ENCODE results near the gene TXNDC12. TPM values are rescaled to one million over a fixed set of nuclear protein-coding genes. Genes with fewer than 3 reads are reported as not detected.
"Not testable (repeated sequence)": the region's sequence is repeated elsewhere in the genome, so short reads cannot be mapped to it uniquely, and the experiment has no call there.

TXNDC12 gene
- total RNA-seq, 1 donor from 2014 or later = 35.8 TPM

DNA sequence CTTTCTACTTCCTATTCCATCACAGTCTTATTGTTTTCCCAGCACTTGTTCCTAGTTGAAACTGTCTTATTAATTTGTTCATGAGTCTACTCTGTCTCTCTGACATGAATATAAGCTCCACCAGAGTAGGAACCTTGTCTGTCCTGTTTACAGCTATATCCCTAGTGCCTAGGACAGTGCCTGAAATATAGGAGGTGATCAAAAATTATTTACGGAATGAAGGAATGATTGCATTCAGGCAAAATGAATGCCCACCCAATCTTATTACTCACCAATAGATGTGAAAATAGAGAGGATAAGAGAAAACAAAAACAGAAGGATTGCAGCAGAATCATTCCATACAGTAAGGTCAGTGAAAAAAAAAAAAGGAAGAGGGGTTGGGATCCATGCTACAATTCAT is 1.1 kb downstream of the TXNDC12 start:
- DNase-seq (ENCODE audit: extremely low read depth, low read depth, low spot score) = no peak

DNA sequence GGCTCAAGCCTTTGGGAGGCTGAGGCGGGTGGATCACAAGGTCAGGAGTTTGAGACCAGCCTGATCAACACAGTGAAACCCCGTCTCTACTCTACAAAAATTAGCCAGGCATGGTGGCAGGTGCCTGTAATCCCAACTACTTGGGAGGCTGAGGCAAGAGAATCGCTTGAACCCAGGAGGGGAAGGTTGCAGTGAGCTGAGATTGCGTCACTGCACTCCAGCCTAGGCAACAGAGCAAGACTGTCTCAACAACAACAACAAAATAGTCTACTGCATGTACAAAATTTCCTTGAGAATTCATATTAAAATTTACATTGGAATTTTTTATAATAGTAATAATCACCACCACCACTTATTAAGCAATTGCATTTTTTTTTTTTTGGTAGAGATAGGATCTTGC is 5.7 kb downstream of the TXNDC12 start:
- DNase-seq (ENCODE audit: extremely low read depth, low read depth, low spot score) = not testable (repeated sequence)

GRCh38 chr1:52045666-52046195 is 9.3 kb downstream of the TXNDC12 start:
- DNase-seq (ENCODE audit: extremely low read depth, low read depth, low spot score) = not testable (repeated sequence)

DNA sequence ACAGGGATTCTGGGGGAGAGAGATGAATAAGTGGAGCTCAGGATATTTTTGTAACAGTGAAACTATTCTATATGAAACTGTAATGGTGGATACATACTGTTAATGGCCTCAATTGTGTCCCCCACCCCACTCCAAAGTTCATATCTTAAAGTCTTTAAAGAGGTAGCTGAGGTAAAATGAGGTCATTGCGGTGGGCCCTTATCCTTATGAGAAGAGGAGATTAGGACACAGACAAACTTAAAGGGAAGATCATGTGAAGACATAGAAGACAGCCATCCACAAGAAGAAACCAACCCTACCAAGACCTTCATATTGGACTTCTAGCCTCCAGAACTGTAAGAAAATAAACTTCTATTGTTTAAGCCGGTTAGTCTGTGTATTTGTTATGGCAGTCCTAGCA is 9.8 kb downstream of the TXNDC12 start:
- no peak for DNase-seq (ENCODE audit: extremely low read depth, low read depth, low spot score)

GRCh38 chr1:52041551-52042185 is 13.3 kb downstream of the TXNDC12 start:
- no peak for DNase-seq (ENCODE audit: extremely low read depth, low read depth, low spot score)

GRCh38 chr1:52037909-52038308 is 17.1 kb downstream of the TXNDC12 start:
- DNase-seq (ENCODE audit: extremely low read depth, low read depth, low spot score) = no peak

DNA sequence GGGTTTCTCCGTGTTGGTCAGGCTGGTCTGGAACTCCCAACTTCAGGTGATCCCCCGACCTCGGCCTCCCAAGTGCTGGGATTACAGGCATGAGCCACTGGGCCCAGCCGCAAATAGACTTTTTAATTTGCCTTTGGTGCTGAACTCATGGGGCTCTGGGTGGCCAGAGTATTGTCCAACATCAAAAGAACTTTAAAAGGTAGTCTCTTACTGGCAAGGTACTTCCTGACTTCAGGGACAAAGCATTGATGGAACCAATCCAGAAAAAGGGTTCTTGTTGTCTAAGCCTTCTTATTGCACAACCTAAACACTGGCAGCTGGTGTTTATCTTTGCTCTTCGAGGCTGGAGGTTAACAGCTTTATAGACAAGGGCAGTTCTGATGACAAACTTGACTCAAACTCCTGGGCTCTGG is 17.6 kb downstream of the TXNDC12 start:
- no peak for DNase-seq (ENCODE audit: extremely low read depth, low read depth, low spot score)

DNA sequence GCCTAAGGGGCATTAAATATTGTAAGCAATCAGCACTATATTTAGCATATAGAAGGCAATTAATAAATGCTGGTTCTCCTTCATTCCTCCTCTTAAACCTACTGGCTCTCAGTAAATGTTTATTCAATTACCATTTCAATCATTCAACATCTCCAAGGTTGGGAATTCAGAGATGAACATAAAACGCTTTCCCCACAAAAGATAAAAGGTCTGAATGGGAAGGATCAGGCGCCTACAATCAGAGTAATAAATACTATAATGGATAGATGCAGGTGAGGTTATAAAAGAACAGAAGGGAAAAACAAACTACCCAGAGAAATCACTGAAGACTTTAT is 21.0 kb downstream of the TXNDC12 start:
- no peak for DNase-seq (ENCODE audit: extremely low read depth, low read depth, low spot score)

DNA sequence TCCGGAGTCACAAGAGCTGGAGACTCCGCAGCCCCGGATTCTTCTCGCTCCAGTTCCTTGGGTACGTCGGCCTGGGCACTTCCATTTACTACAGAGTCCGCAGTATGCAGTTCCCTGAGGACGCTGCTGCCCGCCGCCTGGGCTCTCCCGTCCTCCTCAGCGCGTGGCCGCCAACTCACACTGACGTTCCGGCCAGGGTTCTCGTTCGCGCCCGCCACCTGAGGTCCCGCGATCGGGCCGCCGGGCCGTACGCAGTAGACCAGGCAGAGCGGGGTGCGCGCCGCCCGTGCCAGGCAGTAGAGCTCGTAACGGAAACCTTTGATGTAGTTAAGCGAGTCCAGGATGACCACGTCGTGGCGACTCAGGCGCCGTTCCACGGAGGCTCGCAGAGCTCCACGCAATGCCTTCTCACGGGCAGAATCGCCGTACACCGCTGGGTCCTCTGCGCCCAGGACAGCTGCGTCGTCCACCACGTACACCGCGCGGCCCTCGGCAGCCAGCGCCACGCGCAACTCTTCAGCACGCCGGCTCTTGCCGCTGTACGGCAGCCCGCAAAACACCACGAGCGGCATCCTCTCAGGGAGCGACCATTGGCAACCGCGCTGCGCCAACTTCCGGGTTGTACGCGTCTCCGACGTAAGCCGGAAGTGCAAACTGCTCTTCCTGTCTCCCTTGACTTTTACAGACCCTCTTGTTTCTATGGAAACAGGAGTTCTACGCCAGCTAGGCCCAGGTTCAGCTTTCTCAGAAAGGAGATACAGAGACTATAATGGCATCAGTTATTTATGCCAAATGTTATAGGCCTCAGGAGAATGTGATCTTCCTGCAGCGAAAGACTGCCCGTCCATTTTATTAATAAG is 21.6 kb downstream of the TXNDC12 start, which contains the start of gene KTI12:
Gene KTI12 (minus strand): TSS at position 621 of the 860 bp plus-strand sequence. CDS start 49 bp downstream, at position 572.
- DNase-seq (ENCODE audit: extremely low read depth, low read depth, low spot score) = peak; percentile 77

DNA sequence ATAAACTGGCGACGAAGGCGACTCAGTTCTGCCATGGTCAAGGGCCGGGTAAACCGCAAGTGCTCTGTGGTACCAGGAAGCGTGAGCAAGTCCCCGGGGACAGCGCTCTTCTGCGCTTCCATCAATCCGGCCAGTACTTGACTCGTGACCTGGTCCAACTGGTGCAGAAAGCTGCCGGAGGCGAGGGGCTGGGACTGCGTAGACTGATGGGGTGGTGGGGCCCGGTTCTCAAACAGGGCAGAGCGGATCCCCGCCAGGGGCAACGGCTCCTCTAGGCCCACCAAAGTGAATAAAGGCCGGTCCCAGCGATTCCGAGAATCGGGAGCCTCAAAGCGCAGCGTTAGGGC is 22.2 kb downstream of the TXNDC12 start:
- no peak for DNase-seq (ENCODE audit: extremely low read depth, low read depth, low spot score)

DNA sequence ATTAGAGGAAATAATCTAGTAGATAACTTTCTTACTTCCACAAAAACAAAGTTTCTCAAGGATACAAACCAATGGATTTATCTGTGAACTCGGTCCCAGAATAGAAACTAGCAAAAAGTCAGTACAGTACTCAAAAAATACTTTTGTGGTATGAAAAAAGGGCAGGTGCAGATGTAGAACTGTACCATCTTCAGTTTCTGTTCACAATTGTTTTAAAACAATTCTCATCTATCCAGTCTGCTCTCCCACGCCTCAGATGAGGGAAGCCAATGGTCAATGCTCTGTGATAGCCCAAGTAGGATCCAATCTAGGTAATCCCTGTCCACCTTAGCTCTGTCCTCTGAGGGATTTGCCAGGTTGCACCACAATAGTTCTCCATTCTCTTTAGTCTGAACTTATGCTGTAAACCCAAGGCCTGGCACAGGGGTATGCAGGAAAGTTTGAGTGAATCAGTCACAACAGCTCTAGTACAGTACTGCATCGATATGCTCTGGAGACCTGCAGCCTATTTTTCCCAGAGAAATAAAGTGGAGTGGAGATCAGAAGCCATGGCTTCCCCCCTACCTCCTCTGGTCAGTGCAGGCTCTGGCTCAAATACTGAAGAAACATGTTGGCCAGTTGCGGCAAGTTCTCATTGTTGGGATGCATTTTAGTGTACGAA is 22.7 kb downstream of the TXNDC12 start:
- no peak for DNase-seq (ENCODE audit: extremely low read depth, low read depth, low spot score)

GRCh38 chr1:52028839-52029238 is 26.2 kb downstream of the TXNDC12 start:
- not testable (repeated sequence) for DNase-seq (ENCODE audit: extremely low read depth, low read depth, low spot score)

GRCh38 chr1:52028328-52028727 is 26.7 kb downstream of the TXNDC12 start:
- no peak for DNase-seq (ENCODE audit: extremely low read depth, low read depth, low spot score)

DNA sequence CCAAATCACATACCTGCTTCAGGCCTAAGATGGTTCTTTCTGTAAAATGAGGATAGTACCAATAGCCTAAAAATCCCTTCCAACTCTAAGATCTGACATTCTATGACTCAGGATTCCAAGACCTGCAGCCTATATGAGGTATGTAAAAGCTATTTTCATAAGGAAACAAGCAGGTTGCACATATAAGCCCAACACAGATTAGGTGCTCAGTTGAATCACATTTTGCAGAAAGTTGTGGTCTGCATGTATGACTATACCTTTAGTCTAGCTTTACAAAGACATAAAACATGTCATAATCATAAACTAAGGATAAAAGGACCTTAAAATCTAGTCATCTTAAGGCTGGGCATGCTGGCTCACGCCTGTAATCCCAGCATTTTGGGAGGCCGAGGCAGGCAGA is 28.7 kb downstream of the TXNDC12 start:
- no peak for DNase-seq (ENCODE audit: extremely low read depth, low read depth, low spot score)

DNA sequence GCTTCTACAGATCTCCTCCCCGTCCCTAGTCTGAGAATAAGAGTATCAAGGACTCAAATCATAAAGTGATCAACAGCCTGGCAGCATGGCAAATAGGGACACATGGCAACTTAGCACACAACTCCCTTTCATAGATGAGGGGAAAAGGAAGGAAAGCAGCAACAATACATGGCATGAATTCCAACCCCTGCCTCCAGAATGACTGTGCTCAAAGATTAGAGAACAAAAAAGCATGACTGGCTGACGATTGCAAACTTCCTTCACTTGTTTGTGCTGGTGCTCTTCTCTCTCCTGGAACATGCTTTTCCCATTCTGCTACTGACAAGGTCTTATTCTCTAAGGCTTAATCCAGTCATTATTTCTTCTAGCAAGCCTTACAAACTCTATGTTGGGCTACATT is 32.9 kb downstream of the TXNDC12 start:
- DNase-seq (ENCODE audit: extremely low read depth, low read depth, low spot score) = peak; percentile 50

DNA sequence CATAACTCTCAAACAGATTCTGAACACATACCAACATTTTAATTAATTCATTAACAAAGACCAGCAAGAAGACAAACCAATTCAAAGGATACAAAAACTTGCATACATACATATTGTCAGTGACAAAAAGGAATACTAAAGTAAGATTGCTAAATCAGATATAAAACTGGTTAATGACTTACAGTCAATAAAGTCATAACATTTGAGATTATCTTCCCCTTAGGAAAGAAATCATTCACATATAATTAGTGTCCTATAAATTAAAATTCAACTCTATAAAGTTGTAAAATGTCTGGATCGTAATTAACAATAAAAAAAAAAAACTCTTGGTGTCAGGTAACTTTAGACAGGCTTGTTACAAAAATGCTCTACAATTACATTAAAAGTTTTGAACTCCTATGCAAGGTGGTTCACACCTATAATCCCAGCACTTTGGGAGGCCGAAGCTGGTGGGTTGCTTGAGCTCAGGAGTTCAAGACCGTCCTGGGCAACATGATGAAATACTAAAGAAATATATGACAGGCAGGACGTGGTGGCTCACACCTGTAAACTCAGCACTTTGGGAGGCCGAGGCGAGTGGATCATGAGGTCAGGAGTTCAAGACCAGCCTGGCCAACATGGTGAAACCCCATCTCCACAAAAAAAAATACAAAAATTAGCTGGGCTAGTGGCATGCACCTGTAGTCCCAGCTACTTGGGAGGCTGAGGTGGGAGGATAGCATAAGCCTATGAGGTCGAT is 46.8 kb downstream of the TXNDC12 start:
- DNase-seq (ENCODE audit: extremely low read depth, low read depth, low spot score) = no peak

GRCh38 chr1:52007215-52008002 is 47.6 kb downstream of the TXNDC12 start:
- no peak for DNase-seq (ENCODE audit: extremely low read depth, low read depth, low spot score)

DNA sequence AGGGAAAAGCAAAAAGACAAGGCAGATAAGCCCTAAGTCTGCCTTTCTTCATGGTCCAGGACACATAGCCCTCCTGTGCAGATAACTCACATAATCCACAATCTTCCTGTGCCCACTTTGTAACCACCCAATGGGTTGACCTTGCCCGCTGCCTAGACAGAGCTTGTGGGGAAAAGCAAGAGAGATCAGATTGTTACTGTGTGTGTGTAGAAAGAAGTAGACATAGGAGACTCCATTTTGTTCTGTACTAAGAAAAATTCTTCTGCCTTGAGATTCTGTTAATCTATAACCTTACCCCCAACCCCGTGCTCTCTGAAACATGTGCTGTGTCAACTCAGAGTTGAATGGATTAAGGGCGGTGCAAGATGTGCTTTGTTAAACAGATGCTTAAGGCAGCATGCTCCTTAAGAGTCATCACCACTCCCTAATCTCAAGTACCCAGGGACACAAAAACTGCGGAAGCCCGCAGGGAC is 48.9 kb downstream of the TXNDC12 start:
- not testable (repeated sequence) for DNase-seq (ENCODE audit: extremely low read depth, low read depth, low spot score)

DNA sequence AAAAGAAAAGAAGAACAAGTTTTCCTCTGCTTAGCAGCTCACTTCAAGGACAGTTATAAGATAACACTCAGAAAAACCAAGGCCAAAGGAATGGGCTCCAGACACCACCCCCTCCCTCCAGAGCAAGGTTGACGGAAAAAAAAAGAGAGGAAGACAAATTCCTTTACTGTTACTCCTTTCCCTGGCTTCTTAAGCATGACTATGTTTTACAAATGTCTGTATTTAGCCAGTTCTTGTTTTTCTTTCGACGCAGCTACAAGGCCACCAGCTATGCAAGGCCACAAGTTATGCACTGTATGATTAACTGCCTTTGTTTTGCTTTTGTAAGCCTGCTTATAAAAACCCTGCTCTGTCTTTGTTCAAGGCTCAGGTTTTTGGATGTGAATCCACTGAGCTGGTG is 49.4 kb downstream of the TXNDC12 start:
- DNase-seq (ENCODE audit: extremely low read depth, low read depth, low spot score) = not testable (repeated sequence)

GRCh38 chr1:52003877-52004276 is 51.1 kb downstream of the TXNDC12 start:
- DNase-seq (ENCODE audit: extremely low read depth, low read depth, low spot score) = no peak
